HepG2 (cell line): ENCODE measurements around the gene CUEDC2. TPM values are rescaled to one million over a fixed set of nuclear protein-coding genes. Genes with fewer than 3 reads are reported as not detected.

ENCODE experiments used
- CERS6 ChIP-seq: sonication (generic); formaldehyde crosslinking; IDR thresholded peaks from 2 replicates; pipeline ENCODE4 v1.5.0; 2020; ENCODE audit warnings: missing genetic modification reagents
- FOSL2 ChIP-seq: sonication (generic); formaldehyde crosslinking; IDR thresholded peaks from 2 replicates; pipeline ENCODE4 v1.4.0; 2020; ENCODE audit warnings: missing genetic modification reagents
- MBNL3 ChIP-seq: fragments of 250-450 bp; sonication (Bioruptor Pico); conservative IDR thresholded peaks from 2 replicates; pipeline ENCODE4 v1.8.0; 2022; ENCODE audit warnings: mild to moderate bottlenecking, inconsistent platforms
- MZF1 ChIP-seq: sonication (generic); formaldehyde crosslinking; IDR thresholded peaks from 2 replicates; pipeline ENCODE4 v1.8.1; 2023; ENCODE audit warnings: mild to moderate bottlenecking, missing genetic modification reagents, borderline replicate concordance
- REL ChIP-seq: sonication (generic); formaldehyde crosslinking; conservative IDR thresholded peaks from 2 replicates; pipeline ENCODE4 v1.8.0; 2022; ENCODE audit warnings: mild to moderate bottlenecking, missing genetic modification reagents, moderate library complexity
- SAP130 ChIP-seq: IDR thresholded peaks from 2 replicates; pipeline ENCODE4 v1.6.1; 2016; ENCODE audit warnings: low read depth
- SP2 ChIP-seq: sonication (generic); formaldehyde crosslinking; IDR thresholded peaks from 2 replicates; pipeline ENCODE4 v1.5.1; 2020; ENCODE audit warnings: mild to moderate bottlenecking, missing genetic modification reagents
- SPEN ChIP-seq: sonication (generic); formaldehyde crosslinking; IDR thresholded peaks from 2 replicates; pipeline ENCODE4 v1.5.1; 2020; ENCODE audit warnings: low read depth, mild to moderate bottlenecking, missing genetic modification reagents
- STAT6 ChIP-seq: sonication (generic); formaldehyde crosslinking; IDR thresholded peaks from 2 replicates; pipeline ENCODE4 v1.4.0; 2020; ENCODE audit warnings: missing genetic modification reagents, mild to moderate bottlenecking, borderline replicate concordance
- TCF7L2 ChIP-seq: IDR thresholded peaks from 2 replicates; pipeline ENCODE4 v1.6.1; 2011; ENCODE audit warnings: mild to moderate bottlenecking, low read depth, low read length, moderate library complexity
- ZBTB33 ChIP-seq: sonication (generic); formaldehyde crosslinking; IDR thresholded peaks from 2 replicates; pipeline ENCODE4 v1.4.0; 2020; ENCODE audit warnings: missing genetic modification reagents
- ZNF329 ChIP-seq: sonication (generic); formaldehyde crosslinking; IDR thresholded peaks from 2 replicates; pipeline ENCODE4 v1.9.0; 2021; ENCODE audit warnings: low read depth, mild to moderate bottlenecking, missing genetic modification reagents
- ZNF557 ChIP-seq: sonication (generic); formaldehyde crosslinking; IDR thresholded peaks from 2 replicates; pipeline ENCODE4 v1.4.0; 2020; ENCODE audit warnings: missing genetic modification reagents
- ZNF558 ChIP-seq: sonication (generic); formaldehyde crosslinking; IDR thresholded peaks from 2 replicates; pipeline ENCODE4 v1.9.0; 2022; ENCODE audit warnings: mild to moderate bottlenecking, missing genetic modification reagents, borderline replicate concordance
- ZNF607 ChIP-seq: sonication (generic); formaldehyde crosslinking; IDR thresholded peaks from 2 replicates; pipeline ENCODE4 v1.5.1; 2020; ENCODE audit warnings: missing genetic modification reagents, mild to moderate bottlenecking, borderline replicate concordance
- polyA plus RNA-seq, 8 experiments: library from polyadenylated mRNA; depleted of rRNA in 3 of 8; stranded (reverse) in 7 of 8; unstranded in 1 of 8; fragments of >200 nt; fragmentation: Illumina TruSeq in 4 of 8; extraction: Trizol in 4 of 8; gene quantifications; 2 replicates each; pipeline versions ENCODE4 v1.2.1 to v1.2.3, GENCODE V29; 2011 to 2016; ENCODE audit warnings: low read depth in 4 of 8, missing spikeins in 1 of 8, mixed read lengths in 1 of 8; ENCODE audit not compliant: insufficient read depth in 1 of 8
- total RNA-seq, 5 experiments: library from RNA; depleted of rRNA; stranded (reverse); fragments of >200 nt; fragmentation: Illumina TruSeq; extraction: Trizol; gene quantifications; 2 replicates each; pipeline ENCODE4 v1.2.3, GENCODE V29; 2016; ENCODE audit warnings: low read depth in 1 of 5
- TF ChIP-seq, protein P1 (sequence below): sonication (generic); formaldehyde crosslinking; IDR thresholded peaks from 2 replicates; pipeline ENCODE4 v1.4.0; 2020; ENCODE audit warnings: missing genetic modification reagents
- TF ChIP-seq, protein P2 (sequence below), 2 experiments: sonication (generic) in 1 of 2; formaldehyde crosslinking in 1 of 2; IDR thresholded peaks; 2 replicates each; pipeline versions ENCODE4 v1.4.0 to v1.6.1; 2016 to 2020; ENCODE audit warnings: borderline replicate concordance in 1 of 2, low read depth in 1 of 2, mild to moderate bottlenecking in 1 of 2, missing genetic modification reagents in 1 of 2

The CUEDC2 gene
- total and polyA plus RNA-seq, 2 of the 13 experiments (the other 11 are each of a cell fraction or from before 2014, with no cell fraction given) = 13.1 to 18.4 TPM

DNA sequence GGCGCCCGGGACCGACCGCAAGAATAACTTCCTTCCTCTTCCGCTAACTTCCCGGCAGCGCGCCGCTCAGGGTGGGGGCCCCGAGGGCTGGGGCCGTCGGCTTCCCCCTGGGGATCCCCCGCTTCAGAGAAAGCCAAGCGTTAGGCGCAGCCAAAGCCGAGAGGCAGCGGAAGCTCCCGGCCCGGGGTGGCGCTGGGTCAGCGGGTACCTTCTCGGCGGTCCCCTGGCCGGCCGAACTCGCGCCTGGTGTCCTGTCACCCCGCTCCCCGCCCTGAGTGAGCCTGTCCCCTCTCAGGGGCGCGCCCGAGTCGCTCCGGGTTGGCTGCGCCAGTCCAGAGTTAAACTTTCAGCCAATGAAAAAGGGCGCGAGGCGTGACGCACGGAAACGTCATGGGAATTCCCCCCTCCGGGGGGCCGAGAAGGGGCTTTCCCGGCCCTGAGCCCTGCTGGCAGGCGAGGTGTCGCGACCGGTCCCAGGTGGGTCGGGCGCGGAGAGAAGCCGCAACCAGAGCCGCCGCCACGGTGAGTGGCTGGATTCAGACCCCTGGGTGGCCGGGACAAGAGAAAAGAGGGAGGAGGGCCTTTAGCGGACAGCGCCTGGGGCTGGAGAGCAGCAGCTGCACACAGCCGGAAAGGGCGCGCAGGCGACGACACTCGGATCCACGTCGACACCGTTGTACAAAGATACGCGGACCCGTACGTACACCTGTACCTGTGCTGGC is 38.1 kb downstream of the CUEDC2 start (continued):
- TF ChIP-seq REL (no peak), MBNL3 (no peak), ZNF557 (CRISPR knock-in tag) (no peak), ZNF558 (CRISPR knock-in tag) (0 out of 2 replicates have a peak, but pooled peaks have one; percentile 80), ZBTB33 (no peak), ZNF607 (CRISPR knock-in tag) (0 out of 2 replicates have a peak, but pooled peaks have one; percentile 75), ZNF329 (CRISPR knock-in tag) (no peak), SP2 (CRISPR knock-in tag) (peak; percentile 67), FOSL2 (CRISPR knock-in tag) (0 out of 2 replicates have a peak, but pooled peaks have one; percentile 6), MZF1 (no peak), SPEN (CRISPR knock-in tag) (peak; percentile 46), TCF7L2 (no peak), SAP130 (peak; percentile 94), CERS6 (CRISPR knock-in tag) (no peak), STAT6 (CRISPR knock-in tag) (peak; percentile 48; the same call in 1 of the 2 replicates)
- TF ChIP-seq, protein P1, sequence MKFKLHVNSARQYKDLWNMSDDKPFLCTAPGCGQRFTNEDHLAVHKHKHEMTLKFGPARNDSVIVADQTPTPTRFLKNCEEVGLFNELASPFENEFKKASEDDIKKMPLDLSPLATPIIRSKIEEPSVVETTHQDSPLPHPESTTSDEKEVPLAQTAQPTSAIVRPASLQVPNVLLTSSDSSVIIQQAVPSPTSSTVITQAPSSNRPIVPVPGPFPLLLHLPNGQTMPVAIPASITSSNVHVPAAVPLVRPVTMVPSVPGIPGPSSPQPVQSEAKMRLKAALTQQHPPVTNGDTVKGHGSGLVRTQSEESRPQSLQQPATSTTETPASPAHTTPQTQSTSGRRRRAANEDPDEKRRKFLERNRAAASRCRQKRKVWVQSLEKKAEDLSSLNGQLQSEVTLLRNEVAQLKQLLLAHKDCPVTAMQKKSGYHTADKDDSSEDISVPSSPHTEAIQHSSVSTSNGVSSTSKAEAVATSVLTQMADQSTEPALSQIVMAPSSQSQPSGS (CRISPR knock-in tag) = 0 out of 2 replicates have a peak, but pooled peaks have one; percentile 34
- TF ChIP-seq, protein P2, sequence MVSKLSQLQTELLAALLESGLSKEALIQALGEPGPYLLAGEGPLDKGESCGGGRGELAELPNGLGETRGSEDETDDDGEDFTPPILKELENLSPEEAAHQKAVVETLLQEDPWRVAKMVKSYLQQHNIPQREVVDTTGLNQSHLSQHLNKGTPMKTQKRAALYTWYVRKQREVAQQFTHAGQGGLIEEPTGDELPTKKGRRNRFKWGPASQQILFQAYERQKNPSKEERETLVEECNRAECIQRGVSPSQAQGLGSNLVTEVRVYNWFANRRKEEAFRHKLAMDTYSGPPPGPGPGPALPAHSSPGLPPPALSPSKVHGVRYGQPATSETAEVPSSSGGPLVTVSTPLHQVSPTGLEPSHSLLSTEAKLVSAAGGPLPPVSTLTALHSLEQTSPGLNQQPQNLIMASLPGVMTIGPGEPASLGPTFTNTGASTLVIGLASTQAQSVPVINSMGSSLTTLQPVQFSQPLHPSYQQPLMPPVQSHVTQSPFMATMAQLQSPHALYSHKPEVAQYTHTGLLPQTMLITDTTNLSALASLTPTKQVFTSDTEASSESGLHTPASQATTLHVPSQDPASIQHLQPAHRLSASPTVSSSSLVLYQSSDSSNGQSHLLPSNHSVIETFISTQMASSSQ (IDR thresholded peaks at IDR 0.05; ENCODE audit: low read depth) = no peak
- TF ChIP-seq, protein P2 (CRISPR knock-in tag; IDR thresholded peaks at IDR 0.05; ENCODE audit: borderline replicate concordance) = no peak
